Keratinocyte (primary cell): ENCODE data around the gene CLDN6. TPM values are rescaled to one million over a fixed set of nuclear protein-coding genes. Genes with fewer than 3 reads are reported as not detected.

Experiments used
- DNase-seq: peaks from one replicate; pipeline ENCODE4 v3.0.0-alpha.2; 2011; ENCODE audit warnings: low read depth, missing footprints, low spot score
- FAIRE-seq: peaks from 2 replicates; lab custom pipeline; 2011; peaks lifted over from hg19 to GRCh38; lab: Jason Lieb, UNC
- H2AFZ ChIP-seq: 2 replicates; pipeline ENCODE4 v1.6.0; 2012; ENCODE audit warnings: low read length, control low read depth, inconsistent platforms; ENCODE audit not compliant: control insufficient read depth
- H3K27ac ChIP-seq: 2 replicates; pipeline ENCODE4 v1.5.1; 2011; ENCODE audit warnings: low read length; ENCODE audit not compliant: control insufficient read depth, insufficient read depth
- H3K27me3 ChIP-seq: 3 replicates; pipeline ENCODE4 v1.6.0; 2011; ENCODE audit warnings: low read length; ENCODE audit not compliant: control insufficient read depth, insufficient read depth; ENCODE audit errors: extremely low read depth
- H3K36me3 ChIP-seq, 2 experiments: 2 replicates in 1 of 2; 3 replicates in 1 of 2; pipeline ENCODE4 v1.5.1; 2011; ENCODE audit warnings: low read length in 2 of 2, mild to moderate bottlenecking in 1 of 2; ENCODE audit not compliant: control insufficient read depth in 2 of 2, insufficient read depth in 2 of 2; ENCODE audit errors: extremely low read depth in 1 of 2
- H3K4me1 ChIP-seq: 3 replicates; pipeline ENCODE4 v1.5.1; 2011; ENCODE audit warnings: low read length; ENCODE audit not compliant: control insufficient read depth, insufficient read depth; ENCODE audit errors: extremely low read depth
- H3K4me2 ChIP-seq: 3 replicates; pipeline ENCODE4 v1.6.0; 2011; ENCODE audit warnings: low read depth, low read length; ENCODE audit not compliant: control insufficient read depth, insufficient read depth; ENCODE audit errors: extremely low read depth
- H3K4me3 ChIP-seq, 3 experiments: fragments of 200-600 bp in 1 of 3; sonication (generic) in 1 of 3; 2 replicates in 2 of 3; 3 replicates in 1 of 3; pipeline ENCODE4 v1.5.1; 2011 to 2016; ENCODE audit warnings: low read length in 3 of 3, mild to moderate bottlenecking in 3 of 3, control low read depth in 2 of 3, inconsistent platforms in 1 of 3, low read depth in 1 of 3, mixed read lengths in 1 of 3, mixed run types in 1 of 3, moderate library complexity in 1 of 3; ENCODE audit not compliant: control insufficient read depth in 2 of 3, insufficient read depth in 2 of 3; ENCODE audit errors: extremely low read depth in 1 of 3
- H3K79me2 ChIP-seq: 2 replicates; pipeline ENCODE4 v1.6.0; 2012; ENCODE audit warnings: low read length; ENCODE audit not compliant: control insufficient read depth, insufficient read depth
- H3K9ac ChIP-seq: 3 replicates; pipeline ENCODE4 v1.6.0; 2011; ENCODE audit warnings: low read length; ENCODE audit not compliant: control insufficient read depth, insufficient read depth; ENCODE audit errors: extremely low read depth
- H3K9me1 ChIP-seq: 3 replicates; pipeline ENCODE4 v1.6.0; 2011; ENCODE audit warnings: low read length; ENCODE audit not compliant: control insufficient read depth, insufficient read depth; ENCODE audit errors: extremely low read depth
- H3K9me3 ChIP-seq: 2 replicates; pipeline ENCODE4 v1.5.1; 2012; ENCODE audit warnings: low read depth, low read length; ENCODE audit not compliant: control insufficient read depth
- H4K20me1 ChIP-seq: 3 replicates; pipeline ENCODE4 v1.6.0; 2011; ENCODE audit warnings: low read length; ENCODE audit not compliant: control insufficient read depth, insufficient read depth; ENCODE audit errors: extremely low read depth
- EZH2 ChIP-seq: IDR thresholded peaks from one replicate; pipeline ENCODE4 v1.6.1; 2012; ENCODE audit warnings: inconsistent platforms, mild to moderate bottlenecking, low read length, moderate library complexity
- dilution Hi-C: fragments of 300-500 bp; cut with MboI; formaldehyde crosslinking; loops from one replicate; pipeline ENCODE4 v1.7.0; 2020; ENCODE audit warnings: low sequenced_read_pairs; ENCODE audit not compliant: extremely low pct_ligation_motif_present
- polyA plus RNA-seq, 5 experiments: library from polyadenylated mRNA; depleted of rRNA in 3 of 5; stranded (reverse) in 3 of 5; stranded (forward) in 1 of 5; unstranded in 1 of 5; fragments of >200 nt; gene quantifications; 1 replicate in 1 of 5; 2 replicates in 3 of 5; 3 replicates in 1 of 5; pipeline versions ENCODE4 v1.2.1 to v1.2.3, GENCODE V29; 2011 to 2012; ENCODE audit warnings: missing spikeins in 2 of 5, low read depth in 1 of 5, low replicate concordance in 1 of 5
- TF ChIP-seq, protein P1 (sequence below), 3 experiments: IDR thresholded peaks in 1 of 3; conservative IDR thresholded peaks in 1 of 3; optimal IDR thresholded peaks in 1 of 3; 2 replicates in 2 of 3; 3 replicates in 1 of 3; pipeline versions ENCODE3 to v1.5.1; 2011; ENCODE audit warnings: low read length in 3 of 3, mild to moderate bottlenecking in 3 of 3, moderate library complexity in 2 of 3, control low read depth in 1 of 3, inconsistent platforms in 1 of 3; ENCODE audit not compliant: insufficient read depth in 2 of 3; ENCODE audit errors: extremely low read depth in 1 of 3

The CLDN6 gene
- polyA plus RNA-seq, 1 donor (not counting 4 experiments of a cell fraction or from before 2014, with no cell fraction given): not detected

DNA sequence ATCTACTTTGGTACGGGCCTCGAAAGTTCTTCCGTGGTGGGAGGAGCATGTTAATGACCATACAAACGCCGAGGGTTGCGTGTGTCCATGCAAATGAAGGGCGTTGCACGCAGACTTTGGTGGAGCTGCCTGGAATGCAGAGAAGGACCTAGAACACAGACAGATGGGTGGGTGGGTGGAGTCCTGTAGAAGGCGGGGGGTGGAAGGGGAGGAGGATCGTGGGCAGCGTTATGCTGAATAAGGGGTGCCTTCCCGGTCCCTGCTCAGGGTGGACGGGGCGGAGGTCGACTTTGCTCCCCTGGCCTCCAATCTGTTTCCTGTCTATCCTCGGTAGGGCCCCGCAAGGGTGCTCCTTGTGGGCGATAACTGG lies 49.6 kb downstream of the CLDN6 start:
- peaks cover 9% of the 10 kb centered on the region for H4K20me1 ChIP-seq
- H3K27me3 ChIP-seq: no peaks in the 10 kb centered on the region
- no peak for DNase-seq
- no peak overlapping the region for H3K27ac ChIP-seq
- no peak for FAIRE-seq
- no peaks in the 10 kb centered on the region for H3K9me3 ChIP-seq
- peaks cover 2% of the 10 kb centered on the region for H3K9me1 ChIP-seq
- peak overlapping the region in 1 of 3 experiments; percentile 72 for H3K4me3 ChIP-seq
- peak overlapping the region; percentile 85 for H3K4me2 ChIP-seq
- TF ChIP-seq EZH2: no peak
- TF ChIP-seq, protein P1, sequence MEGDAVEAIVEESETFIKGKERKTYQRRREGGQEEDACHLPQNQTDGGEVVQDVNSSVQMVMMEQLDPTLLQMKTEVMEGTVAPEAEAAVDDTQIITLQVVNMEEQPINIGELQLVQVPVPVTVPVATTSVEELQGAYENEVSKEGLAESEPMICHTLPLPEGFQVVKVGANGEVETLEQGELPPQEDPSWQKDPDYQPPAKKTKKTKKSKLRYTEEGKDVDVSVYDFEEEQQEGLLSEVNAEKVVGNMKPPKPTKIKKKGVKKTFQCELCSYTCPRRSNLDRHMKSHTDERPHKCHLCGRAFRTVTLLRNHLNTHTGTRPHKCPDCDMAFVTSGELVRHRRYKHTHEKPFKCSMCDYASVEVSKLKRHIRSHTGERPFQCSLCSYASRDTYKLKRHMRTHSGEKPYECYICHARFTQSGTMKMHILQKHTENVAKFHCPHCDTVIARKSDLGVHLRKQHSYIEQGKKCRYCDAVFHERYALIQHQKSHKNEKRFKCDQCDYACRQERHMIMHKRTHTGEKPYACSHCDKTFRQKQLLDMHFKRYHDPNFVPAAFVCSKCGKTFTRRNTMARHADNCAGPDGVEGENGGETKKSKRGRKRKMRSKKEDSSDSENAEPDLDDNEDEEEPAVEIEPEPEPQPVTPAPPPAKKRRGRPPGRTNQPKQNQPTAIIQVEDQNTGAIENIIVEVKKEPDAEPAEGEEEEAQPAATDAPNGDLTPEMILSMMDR (optimal IDR thresholded peaks at IDR 0.05 in 1 of 3, IDR thresholded peaks at IDR 0.05 in 1 of 3, conservative IDR thresholded peaks at IDR 0.05 in 1 of 3; ENCODE audit: extremely low read depth in 1 of 3, insufficient read depth in 2 of 3, low read length in 3 of 3): no peak
- H3K4me1 ChIP-seq: peaks cover 24% of the 10 kb centered on the region
- H2AFZ ChIP-seq: no peak overlapping the region
- H3K9ac ChIP-seq: no peak overlapping the region
- dilution Hi-C loops: no loop called here
- H3K79me2 ChIP-seq: peaks cover 11% of the 10 kb centered on the region
- H3K36me3 ChIP-seq: peaks cover 0 to 6% of the 10 kb centered on the region in 2 experiments

DNA sequence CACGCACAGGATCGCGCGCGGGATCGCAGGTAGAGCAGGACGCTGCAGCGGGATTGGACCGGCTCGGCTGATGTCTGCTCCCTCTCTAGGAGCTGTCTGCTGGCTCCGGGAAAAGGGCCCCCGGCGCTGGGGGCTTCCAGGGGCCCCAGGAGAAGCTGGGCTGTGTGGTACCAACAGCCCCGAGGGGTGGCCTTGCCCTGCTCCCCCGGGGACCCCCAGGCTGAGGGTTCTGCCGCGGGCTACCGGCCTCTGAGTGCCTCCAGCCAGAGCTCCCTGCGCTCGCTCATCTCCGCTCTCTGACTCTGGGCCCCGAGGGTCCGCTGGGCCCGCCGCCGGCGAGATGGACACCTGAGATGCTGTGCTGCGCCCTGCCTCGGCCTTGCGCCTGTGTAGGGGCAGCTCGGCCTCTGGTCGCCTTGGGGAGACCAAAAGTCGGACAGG lies 50.2 kb downstream of the CLDN6 start:
- Histone ChIP-seq H3K9ac (no peak overlapping the region), H3K9me1 (peaks cover 2% of the 10 kb centered on the region), H3K9me3 (no peaks in the 10 kb centered on the region), H3K27ac (no peak overlapping the region), H3K4me1 (peaks cover 25% of the 10 kb centered on the region), H3K36me3 (peaks cover 0 to 4% of the 10 kb centered on the region in 2 experiments), H3K4me2 (no peak overlapping the region), H4K20me1 (peaks cover 9% of the 10 kb centered on the region), H3K79me2 (peaks cover 11% of the 10 kb centered on the region), H3K4me3 (no peak overlapping the region), H3K27me3 (no peaks in the 10 kb centered on the region), H2AFZ (no peak overlapping the region)
- DNase-seq (no peak), FAIRE-seq (no peak)
- TF ChIP-seq, protein P1 (optimal IDR thresholded peaks at IDR 0.05 in 1 of 3, IDR thresholded peaks at IDR 0.05 in 1 of 3, conservative IDR thresholded peaks at IDR 0.05 in 1 of 3; ENCODE audit: extremely low read depth in 1 of 3, insufficient read depth in 2 of 3, low read length in 3 of 3): no peak
- no peak for TF ChIP-seq EZH2
- dilution Hi-C loops: no loop called here
